HuH-7.5 (cell line): ENCODE data around the gene NCK1.
"Not testable (repeated sequence)": the region's sequence is repeated elsewhere in the genome, so short reads cannot be mapped to it uniquely, and the experiment has no call there.

Experiments used
- DNase-seq: peaks from one replicate; pipeline ENCODE4 v3.0.0; 2011; ENCODE audit warnings: low spot score

The NCK1 gene

DNA sequence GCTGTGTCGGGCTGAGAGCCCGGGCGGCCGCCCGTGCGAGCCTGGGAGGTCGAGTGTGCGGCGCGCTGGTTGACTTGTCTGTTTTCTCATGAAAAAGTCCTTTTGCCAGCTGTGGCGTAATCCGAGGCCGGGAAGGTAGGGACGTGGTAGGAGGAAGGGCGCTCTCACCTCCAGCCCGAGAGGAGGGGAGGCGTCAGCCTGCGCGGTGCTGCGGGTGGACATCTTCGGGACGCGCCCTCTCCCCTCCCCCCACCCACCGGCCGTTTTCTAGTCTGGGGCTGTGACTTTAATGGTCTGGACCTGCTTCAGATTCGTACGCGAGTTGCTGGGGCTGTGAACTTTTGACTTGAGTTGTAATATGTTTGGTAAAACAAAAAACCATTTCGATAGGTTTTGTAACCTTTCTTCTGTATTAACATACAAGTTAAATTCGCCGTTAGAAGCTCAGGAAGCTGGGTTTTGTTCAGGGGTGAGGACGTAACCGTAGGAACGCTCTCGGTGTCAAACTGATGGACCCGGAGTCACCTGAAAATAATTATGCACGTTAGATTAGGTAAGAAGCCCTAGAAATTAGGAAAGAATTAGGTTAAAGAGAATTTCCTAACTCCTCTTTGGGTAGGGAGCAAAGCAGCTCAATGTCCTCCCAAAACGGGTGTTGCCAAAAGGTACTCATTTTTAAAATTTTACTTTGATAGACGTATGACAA is 762 bp downstream of the NCK1 start:
- peak; percentile 52 for DNase-seq

DNA sequence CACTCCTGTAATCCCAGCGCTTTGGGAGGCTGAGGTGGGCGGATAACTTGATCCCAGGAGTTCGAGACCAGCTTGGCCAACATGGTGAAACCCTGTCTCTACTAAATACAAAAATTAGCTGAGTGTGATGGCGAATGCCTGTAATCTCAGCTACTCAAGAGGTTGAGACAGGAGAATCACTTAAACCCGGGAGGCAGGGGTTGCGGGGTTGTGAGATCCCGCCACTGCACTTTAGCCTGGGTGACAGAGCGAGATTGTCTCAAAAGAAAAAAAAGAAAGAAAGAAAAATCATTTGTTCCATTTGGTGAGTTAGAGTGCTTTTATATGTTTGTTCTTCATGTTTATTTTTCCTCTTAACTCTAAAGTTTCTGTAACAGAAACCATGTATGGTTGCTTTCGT is 7.3 kb downstream of the NCK1 start:
- DNase-seq: no peak

DNA sequence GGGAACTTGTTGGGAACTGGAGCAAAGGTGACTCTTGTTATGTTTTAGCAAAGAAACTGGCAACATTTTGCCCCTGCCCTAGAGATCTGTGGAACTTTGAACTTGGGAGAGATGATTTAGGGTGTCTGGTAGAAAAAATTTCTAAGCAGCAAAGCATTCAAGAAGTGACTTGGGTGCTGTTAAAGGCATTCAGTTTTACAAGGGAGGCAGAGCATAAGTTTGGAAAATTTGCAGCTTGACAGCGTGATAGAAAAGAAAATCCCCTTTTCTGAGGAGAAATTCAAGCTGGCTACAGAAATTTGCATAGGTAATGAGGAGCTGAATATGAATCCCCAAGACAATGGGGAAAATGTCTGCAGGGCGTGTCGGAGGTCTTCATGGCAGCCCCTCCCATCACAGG is 10.2 kb downstream of the NCK1 start:
- not testable (repeated sequence) for DNase-seq

DNA sequence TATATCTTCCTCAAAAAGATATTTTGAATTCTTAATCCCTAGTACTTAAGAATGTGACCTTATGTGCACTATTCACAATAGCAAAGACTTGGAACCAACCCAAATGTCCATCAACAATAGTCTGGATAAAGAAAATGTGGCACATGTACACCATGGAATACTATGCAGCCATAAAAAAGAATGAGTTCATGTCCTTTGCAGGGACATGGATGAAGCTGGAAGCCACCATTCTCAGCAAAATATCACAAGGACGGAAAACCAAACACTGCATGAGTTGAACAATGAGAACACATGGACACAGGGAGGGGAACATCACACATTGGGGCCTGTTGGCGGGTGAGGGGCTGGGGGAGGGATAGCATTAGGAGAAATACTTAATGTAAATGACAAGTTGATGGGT is 17.5 kb downstream of the NCK1 start:
- DNase-seq: not testable (repeated sequence)

DNA sequence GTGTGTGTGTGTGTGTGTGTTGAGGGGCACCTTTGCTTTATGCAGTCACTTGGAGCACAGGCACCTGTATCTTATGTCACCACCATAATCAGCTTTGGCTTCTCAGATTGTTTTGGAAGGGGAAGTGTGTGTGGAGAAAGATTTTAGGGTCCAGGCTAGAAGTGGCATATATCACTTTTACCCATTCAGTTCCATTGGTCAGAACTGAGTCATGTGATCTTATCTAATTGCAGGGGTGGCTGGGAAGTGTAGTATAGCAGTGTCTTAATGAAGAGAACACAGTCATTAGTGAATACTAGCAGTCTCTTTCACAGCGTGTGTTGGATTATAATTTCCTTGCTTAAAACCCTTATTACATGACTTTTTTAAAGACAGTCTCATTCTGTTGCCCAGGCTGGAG is 20.6 kb downstream of the NCK1 start:
- no peak for DNase-seq

DNA sequence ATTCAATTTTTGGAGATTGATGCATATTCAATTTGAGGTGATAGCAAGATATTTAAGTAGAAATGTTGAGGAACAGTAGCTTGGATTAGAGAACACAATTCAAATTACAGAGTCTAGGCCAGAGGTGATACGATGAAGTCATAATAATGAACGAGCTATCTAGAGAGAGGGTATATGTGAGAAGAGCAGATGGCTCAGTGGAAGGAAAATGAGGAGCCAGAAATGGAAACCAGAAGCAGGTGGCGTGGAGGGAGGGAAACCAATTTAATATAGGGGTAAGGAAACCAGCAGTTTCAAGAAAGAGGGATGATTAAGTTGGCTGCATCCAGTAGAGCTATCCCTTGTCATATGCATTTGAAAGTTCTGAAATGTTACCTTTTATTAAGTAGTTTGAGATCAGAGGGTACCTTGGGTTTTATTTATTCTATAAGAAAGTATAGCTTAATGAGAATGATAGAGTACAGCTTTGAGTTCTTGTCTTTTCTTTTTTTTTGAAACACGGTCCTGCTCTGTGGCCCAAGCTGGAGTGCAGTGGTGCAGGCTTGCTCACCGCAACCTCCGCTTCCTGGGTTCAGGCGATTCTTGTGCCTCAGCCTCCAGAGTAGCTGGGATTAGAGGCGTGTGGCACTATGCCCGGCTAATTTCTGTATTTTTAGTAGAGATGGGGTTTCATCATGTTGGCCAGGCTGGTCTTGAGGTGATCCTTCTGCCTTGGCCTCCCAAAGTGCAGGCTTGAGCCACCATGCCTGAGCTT is 22.1 kb downstream of the NCK1 start:
- DNase-seq: no peak

DNA sequence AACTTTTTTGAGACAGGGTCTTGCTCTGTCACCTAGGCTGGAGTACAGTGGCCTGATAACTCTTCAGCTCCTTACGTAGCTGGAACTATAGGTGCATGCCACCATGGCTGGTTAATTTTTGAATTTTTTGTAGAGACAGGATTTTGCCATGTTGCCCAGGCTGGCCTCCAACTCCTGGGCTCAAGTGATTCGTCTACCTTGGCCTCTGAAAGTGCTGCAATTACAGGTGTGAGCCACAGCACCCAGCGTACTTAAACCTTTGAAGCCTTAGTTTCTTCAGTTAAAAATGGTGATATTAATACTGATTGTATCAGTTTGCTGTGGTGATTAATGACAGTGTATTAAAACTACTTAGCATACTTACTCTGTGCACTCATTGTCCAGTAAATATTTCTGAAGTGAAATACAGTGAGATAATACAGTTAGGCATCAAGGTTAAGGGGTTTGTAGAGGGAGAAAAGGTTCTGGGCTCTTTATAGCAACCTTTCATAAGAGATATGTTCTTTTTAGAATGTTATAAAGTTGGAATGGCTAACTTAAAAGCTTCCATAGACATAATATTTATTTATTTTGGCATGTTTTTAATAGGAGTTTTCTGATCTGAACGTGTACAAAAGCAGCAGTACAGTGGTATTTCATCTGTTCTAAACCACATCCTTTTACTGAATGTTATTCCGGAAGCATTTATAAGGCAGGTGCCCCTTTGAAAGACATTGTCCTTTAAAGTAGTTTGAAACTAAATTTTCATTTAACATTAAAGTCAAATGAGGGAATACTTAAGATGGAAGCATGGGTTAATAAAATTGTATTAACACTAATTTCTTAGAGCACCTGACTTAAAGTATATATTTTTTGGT is 23.6 kb downstream of the NCK1 start:
- DNase-seq: no peak

DNA sequence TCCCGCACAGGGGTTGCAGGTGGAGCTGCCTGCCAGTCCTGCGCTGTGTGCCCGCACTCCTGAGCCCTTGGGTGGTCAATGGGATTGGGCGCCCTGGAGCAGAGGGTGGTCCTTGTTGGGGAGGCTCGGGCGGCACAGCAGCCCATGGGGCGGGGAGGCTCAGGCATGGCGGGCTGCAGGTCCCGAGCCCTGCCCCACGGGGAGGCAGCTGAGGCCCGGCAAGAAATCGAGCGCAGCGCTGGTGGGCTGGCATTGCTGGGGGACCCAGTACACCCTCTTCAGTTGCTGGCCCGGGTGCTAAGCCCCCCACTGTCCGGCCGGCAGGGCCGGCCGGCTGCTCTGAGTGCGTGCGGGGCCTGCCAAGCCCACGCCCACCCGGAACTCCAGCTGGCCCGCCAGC is 27.9 kb downstream of the NCK1 start:
- DNase-seq: no peak

DNA sequence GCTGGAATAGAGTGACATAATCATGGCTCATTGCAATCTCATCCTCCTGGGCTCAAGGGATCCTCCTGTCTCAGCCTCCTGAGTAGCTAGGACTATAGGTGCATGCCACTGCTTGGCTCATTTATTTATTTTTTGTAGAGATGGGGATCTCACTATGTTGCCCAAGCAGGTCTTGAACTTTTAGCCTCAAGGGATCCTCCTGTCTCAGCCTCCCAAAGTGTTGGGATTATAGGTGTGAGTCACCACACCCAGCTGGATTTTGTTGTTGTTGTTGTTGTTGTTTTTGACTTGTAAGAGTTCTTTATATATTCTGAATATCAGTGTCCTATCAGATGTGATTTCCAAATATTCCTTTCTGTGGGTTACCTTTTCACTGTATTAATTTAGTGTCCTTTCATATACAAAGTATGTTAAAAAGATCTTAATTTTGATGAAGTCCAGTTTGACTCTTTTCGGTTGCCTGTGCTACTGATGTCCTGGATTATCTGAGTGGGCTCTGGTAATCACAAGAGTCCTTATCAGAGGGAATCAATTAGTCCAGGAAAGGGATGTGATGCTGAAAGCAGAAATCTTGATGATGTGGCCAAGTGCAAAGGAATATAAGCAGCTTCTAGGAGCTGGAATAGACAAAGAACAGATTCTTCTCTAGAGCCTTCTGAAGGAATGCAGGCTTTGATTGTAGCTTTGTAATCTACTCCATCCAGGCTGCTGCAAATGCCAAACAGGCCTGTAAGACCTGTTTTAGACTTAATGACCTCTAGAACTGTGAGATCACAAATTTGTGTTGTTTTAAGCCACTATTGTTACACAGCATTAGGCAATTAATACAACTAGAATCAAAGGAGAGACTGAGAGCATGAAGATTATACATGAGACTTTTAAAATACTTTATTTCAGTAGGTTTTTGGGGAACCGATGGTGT is 30.2 kb downstream of the NCK1 start:
- no peak for DNase-seq

DNA sequence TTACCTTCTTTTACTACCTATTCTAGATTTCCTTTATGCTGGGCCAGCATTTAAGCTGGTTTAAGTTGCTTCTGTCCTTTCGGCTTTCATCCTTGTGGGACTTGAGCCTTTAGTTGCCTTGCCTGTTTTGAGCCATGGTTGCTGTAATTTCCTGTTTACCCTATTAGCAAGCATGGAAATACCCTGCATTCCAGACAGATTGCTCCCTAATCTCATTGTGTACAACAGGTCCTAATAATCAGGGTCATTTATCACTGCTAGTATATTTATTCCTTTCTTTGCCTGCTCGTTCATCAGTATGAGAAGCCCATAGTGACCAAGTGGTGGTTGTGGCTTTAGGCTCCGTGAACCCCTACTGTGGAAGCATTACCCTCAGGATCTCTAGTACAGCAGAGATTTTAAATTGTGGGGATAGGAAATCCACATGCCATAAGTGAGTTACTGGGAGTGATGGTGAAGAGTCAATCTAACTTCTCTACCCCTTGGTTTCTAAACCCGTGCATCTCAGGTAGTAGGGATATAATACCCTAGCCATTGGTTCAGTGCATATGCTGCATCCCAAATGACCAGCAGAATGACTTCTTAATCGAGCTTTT is 31.9 kb downstream of the NCK1 start:
- no peak for DNase-seq

DNA sequence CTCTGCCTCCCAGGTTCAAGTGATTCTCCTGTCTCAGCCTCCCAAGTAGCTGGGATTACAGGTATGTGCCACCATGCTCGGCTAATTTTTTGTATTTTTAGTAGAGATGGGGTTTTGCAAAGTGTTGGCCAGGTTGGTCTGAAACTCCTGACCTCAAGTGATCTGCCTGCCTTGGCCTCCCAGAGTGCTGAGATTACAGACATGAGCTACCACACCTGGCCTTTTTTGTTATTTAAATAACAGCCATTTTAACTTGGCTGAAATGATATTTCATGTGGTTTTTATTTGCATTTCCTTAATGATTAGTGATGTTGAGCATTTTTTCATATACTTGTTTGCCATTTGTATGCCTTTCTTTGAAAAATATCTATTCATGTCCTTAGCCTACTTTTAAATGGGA is 35.2 kb downstream of the NCK1 start:
- not testable (repeated sequence) for DNase-seq

DNA sequence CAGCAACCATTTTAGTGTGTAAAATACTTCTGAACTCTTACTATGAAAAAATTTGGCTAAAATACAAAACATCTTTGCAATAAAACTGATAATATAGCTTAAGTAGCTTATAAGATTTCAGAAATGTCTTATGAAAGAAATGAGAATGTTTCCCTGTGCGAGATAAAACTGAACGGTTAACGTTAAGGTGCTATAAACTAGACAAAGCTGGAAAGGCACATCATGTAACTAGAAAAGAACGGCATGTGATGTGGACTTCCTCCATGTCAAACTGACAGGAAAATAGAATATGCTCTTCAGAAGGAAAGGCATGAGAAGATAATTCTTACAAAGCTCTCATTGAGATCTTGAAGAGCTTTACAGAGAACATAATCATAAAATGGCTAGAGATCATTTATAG is 36.5 kb downstream of the NCK1 start:
- no peak for DNase-seq

DNA sequence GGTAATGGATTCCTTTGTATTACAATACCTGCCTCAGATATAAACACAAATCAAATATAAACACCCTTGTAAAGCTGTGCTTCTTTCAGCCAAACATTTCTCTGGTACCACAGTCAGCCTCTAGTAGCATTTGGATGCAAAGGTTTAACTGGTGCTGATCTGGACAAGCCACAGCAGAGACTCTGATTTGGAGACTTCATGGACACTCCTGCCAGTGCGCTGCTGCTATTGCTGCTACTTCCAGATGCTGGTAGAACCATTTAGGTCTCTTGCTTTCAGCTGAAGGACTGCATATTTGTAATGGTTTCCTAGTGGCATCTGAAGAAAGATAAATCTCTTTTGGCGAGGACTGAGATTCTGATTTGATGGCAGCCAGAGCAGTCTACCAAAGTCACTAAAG is 36.9 kb downstream of the NCK1 start:
- no peak for DNase-seq

DNA sequence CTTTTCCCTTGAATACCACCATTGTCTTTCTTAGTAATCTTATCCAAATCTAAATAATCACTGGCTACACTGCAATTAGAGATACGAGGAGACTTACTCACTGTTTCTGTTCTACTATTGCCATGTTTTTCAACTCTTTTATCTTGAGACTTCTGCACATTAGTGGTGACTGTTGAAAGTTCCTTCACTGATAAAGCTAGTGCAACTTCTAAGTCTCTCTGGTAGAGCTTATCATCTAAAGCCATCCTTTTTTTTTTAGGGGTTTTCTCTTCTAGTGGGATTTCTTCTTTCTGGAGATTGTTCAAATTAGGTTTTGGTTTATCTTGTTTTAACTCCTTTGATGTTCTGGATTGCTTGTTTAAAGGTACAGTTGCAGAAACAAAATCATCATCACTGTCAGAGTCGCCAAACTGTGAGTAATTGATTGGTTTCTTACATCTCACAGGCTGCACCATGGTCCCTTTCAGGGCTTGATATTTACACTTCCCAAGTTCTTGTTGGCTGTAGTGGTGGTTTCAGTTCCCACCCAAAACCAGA is 37.7 kb downstream of the NCK1 start:
- DNase-seq: no peak

DNA sequence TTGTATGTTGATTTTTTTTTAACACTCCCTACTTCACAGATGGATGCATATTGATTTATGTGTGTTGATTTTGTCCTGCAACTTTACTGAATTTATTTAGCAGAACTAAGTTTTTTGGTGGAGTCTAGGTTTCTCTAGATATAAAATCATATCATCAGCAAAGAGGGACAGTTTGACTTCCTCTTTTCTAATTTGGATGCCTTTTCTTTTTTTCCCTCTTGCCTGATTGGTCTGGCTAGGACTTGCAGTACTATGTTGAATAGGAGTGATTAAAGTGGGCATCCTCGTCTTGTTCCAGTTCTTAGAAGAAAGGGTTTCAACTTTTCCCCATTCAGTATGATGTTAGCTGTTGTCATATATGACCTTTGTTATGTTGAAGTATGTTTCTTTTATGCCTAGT is 38.7 kb downstream of the NCK1 start:
- DNase-seq: not testable (repeated sequence)

DNA sequence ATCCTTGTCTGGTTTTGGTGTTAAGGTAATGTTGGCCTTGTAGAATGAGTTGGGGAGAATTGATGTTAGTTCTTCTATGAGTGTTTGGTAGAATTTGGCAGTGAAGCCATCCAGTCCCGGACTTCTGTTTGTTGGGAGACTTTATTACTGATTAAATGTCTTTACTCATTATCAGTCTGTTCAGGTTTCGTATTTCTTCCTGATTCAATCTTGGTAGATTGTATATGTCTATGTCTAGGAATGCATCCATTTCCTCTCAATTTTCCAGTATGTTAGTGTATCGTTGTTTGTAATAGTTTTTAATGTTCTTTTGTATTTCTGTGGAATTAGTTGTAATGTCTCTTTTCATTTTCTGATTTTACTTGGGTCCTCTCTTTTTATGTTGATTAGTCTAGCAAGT is 39.4 kb downstream of the NCK1 start:
- DNase-seq: no peak

DNA sequence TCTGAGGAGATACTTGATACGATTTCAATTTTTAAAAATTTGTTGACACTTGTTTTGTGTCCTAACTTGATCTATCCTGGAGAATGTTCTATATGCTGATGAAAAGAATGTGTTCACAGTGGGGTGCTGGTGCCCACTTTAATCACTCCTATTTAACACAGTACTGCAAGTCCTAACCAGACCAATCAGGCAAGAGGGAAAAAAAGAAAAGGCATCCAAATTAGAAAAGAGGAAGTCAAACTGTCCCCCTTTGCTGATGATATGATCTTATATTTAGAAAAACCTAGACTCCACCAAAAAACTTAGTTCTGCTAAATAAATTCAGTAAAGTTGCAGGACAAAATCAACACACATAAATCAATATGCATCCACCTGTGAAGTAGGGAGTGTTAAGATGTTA is 40.5 kb downstream of the NCK1 start:
- DNase-seq: not testable (repeated sequence)

DNA sequence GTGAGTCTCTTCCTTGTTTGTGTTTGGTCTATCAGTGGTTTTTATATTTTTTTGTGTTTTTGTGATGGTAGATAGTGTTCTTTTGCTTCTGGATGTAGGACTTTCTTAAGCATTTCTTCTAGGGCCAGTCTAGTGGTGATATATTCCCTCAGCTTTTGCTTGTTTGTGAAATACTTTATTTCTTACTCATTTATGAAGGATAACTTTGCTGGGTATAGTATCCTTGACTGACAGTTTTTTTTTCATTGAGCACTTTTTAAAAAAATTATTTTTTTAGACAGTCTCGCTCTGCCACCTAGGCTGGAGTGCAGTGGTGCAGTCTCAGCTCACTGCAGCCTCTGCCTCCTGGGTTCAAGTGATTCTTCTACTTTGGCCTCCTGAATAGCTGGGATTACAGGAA is 41.9 kb downstream of the NCK1 start:
- no peak for DNase-seq

DNA sequence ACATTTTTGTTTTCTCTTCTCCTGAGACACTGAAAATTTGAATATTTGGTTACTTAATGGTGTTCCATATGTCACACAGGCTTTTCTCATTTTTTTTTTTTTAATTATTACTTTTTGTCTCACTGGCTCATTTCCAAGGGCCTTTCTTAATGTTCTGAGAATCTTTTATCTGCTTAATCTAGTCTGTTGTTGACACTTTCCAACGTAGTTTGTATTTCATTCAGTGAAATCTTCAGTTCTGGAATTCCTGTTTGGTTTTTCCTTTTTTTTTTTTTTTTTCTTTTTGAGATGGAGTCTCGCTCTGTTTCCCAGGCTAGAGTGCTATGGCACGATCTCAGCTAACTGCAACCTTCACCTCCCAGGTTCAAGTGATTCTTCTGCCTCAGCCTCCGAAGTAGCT is 42.7 kb downstream of the NCK1 start:
- no peak for DNase-seq

DNA sequence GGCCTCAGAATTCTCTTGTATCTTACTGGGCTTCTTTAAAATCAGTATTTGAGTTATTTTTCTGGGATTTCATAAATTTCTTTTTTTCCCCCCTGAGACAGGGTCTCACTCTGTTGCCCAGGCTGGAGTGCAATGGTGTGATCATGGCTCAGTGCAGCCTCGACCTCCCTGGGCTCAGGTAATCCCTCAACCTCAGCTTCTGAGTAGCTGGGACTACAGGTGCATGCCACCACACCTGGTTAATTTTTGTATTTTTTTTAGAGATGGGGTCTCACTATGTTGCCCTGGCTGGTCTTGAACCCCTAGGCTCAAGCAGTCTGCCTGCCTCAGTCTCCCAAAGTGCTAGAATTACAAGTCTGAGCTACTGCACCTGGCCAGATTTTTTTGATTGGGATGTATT is 43.5 kb downstream of the NCK1 start:
- DNase-seq: no peak

DNA sequence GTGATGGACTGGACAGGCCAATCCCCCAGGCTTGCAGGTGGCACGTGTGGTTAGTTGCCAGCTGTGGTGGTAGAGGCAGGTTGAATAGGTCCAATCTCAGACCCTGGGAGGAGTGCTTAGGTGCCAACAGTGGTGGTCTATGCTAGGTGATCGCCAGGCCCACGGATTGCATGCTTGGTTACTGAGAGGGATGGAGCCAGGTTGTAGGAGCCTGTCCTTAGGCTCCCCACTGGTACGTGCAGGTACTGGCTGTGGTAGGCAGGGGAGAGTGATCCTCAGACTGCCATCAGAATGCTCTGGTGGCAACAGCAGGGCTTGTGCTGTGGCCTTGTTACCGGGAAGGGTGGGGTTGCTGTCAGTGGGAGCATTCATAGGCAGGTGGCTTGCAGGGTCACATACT is 44.7 kb downstream of the NCK1 start:
- no peak for DNase-seq
